Activated CD8-positive, alpha-beta T cell treated with anti-CD3 and anti-CD28 coated beads, Interleukin-2, amount 10 ng/mL, durations not matched to agents 7 days and 5 days (primary cell): ENCODE results near the gene MEA1. TPM values are rescaled to one million over a fixed set of nuclear protein-coding genes. Genes with fewer than 3 reads are reported as not detected.

ENCODE experiments used
- total RNA-seq, 2 experiments: library from RNA; stranded (reverse); gene quantifications; one replicate each; pipeline ENCODE4 v1.2.3, GENCODE V29; 2021

MEA1 gene
- total RNA-seq, 2 experiments from 2014 or later: 77.1 to 84.1 TPM

Other genes with a start within 250 kb of the MEA1 start
- gene BICRAL, start 231.9 kb downstream of the MEA1 start, total RNA-seq: 10 to 100 TPM; 18.0 to 18.8 TPM
- gene RPL7L1, start 134.3 kb downstream of the MEA1 start, total RNA-seq: 10 to 100 TPM; 74.1 to 77.9 TPM
- gene PTCRA, start 97.9 kb downstream of the MEA1 start, total RNA-seq: not detected
- 10 to 100 TPM; 86.0 to 87.6 TPM for gene CNPY3, start 84.5 kb downstream of the MEA1 start, total RNA-seq
- 1 to 10 TPM; 1.1 to 1.2 TPM for gene GNMT, start 53.2 kb downstream of the MEA1 start, total RNA-seq
- 10 to 100 TPM; 11.1 to 12.0 TPM for gene PEX6, start 34.8 kb downstream of the MEA1 start, total RNA-seq
- gene PPP2R5D, start 29.4 kb downstream of the MEA1 start, total RNA-seq: 10 to 100 TPM; 63.1 to 66.5 TPM
- 10 to 100 TPM; 75.4 to 76.0 TPM for gene KLHDC3, start 303 bp upstream of the MEA1 start, total RNA-seq
- gene RRP36, start 7.7 kb upstream of the MEA1 start, total RNA-seq: 10 to 100 TPM; 84.3 to 92.8 TPM
- gene CUL7, start 39.9 kb upstream of the MEA1 start, total RNA-seq: 1 to 10 TPM; 8.5 to 8.9 TPM
- gene MRPL2, start 45.5 kb upstream of the MEA1 start, total RNA-seq: 10 to 100 TPM; 57.5 to 58.7 TPM
- 10 to 100 TPM; 11.1 to 12.4 TPM for gene KLC4, start 45.7 kb upstream of the MEA1 start, total RNA-seq
- 1 to 10 TPM; 1.2 to 1.8 TPM for gene PTK7, start 62.4 kb upstream of the MEA1 start, total RNA-seq
- gene SRF, start 157.3 kb upstream of the MEA1 start, total RNA-seq: 10 to 100 TPM; 41.4 to 43.8 TPM
- 10 to 100 TPM; 50.0 to 51.2 TPM for gene CUL9, start 168.2 kb upstream of the MEA1 start, total RNA-seq
- 10 to 100 TPM; 42.5 to 47.2 TPM for gene DNPH1, start 215.5 kb upstream of the MEA1 start, total RNA-seq
- not detected for gene TTBK1, start 229.5 kb upstream of the MEA1 start, total RNA-seq